Measurements from ENCODE around the gene PLOD1.

- TF ChIP-seq CTCF (IDR thresholded peaks at IDR 0.05) (no peak), POLR2A (IDR thresholded peaks at IDR 0.05) (no peak)
Observed at GRCh38 chr1:11930571-11931445, 3.7 kb upstream of the PLOD1 start.
